Upper lobe of left lung (tissue), 6 donors: ENCODE results near the gene SRPK1. TPM values are rescaled to one million over a fixed set of nuclear protein-coding genes. Genes with fewer than 3 reads are reported as not detected.

Source experiments
- ATAC-seq, 2 donors: fragments of 200-7000 bp; cut with Tn5 transposase; one replicate each; pipeline ENCODE4 v1.9.1; 2022; ENCODE audit warnings: mild to moderate bottlenecking in 2 of 2, moderate library complexity in 2 of 2; ENCODE audit not compliant: low FRiP score in 2 of 2
- DNase-seq, 2 donors: peaks; one replicate each; pipeline ENCODE4 v3.0.0-alpha.2; 2019 to 2020
- H3K27ac ChIP-seq, 4 donors: fragments of 200-600 bp; sonication (generic); one replicate each; pipeline ENCODE4 v1.5.1; 2016 to 2019
- H3K27me3 ChIP-seq, 4 donors: fragments of 200-600 bp; sonication (generic); one replicate each; pipeline ENCODE4 v1.5.1; 2017 to 2019
- H3K36me3 ChIP-seq, 4 donors: fragments of 200-600 bp; sonication (generic); one replicate each; pipeline ENCODE4 v1.5.1; 2016 to 2019
- H3K4me1 ChIP-seq, 4 donors: fragments of 200-600 bp; sonication (generic); one replicate each; pipeline ENCODE4 v1.5.1; 2018 to 2019
- H3K4me3 ChIP-seq, 4 donors: fragments of 200-600 bp; sonication (generic); one replicate each; pipeline ENCODE4 v1.5.1; 2017 to 2019; ENCODE audit warnings: mild to moderate bottlenecking in 2 of 4, moderate library complexity in 1 of 4
- H3K9me3 ChIP-seq, 4 donors: fragments of 200-600 bp; sonication (generic); one replicate each; pipeline ENCODE4 v1.5.1; 2018 to 2019
- CTCF ChIP-seq, 6 experiments: fragments of 450-650 bp in 4 of 6; fragments of 200-600 bp in 2 of 6; sonication (generic) in 2 of 6; IDR thresholded peaks; one replicate each; pipeline ENCODE4 v1.5.1; 2016 to 2019; ENCODE audit warnings: antibody characterized with exemption in 6 of 6
- EP300 ChIP-seq, 4 donors: sonication (generic); formaldehyde crosslinking; IDR thresholded peaks; one replicate each; pipeline ENCODE4 v1.5.1; 2017; ENCODE audit warnings: antibody characterized with exemption in 4 of 4, control low read depth in 2 of 4
- POLR2A ChIP-seq, 4 donors: fragments of 450-650 bp; IDR thresholded peaks; one replicate each; pipeline ENCODE4 v1.5.1; 2016 to 2017; ENCODE audit warnings: antibody characterized with exemption in 4 of 4, mild to moderate bottlenecking in 2 of 4
- POLR2AphosphoS5 ChIP-seq, 2 donors: sonication (generic); formaldehyde crosslinking; IDR thresholded peaks; one replicate each; pipeline ENCODE4 v1.5.1; 2017; ENCODE audit warnings: antibody characterized with exemption in 2 of 2
- WGBS, 2 donors: methylation state at CpG; one replicate each; pipeline ENCODE4 v1.1.5; 2017 to 2018; 5-methylcytosine and 5-hydroxymethylcytosine counted together
- total RNA-seq, 6 donors: library from RNA; depleted of rRNA in 4 of 6; stranded (reverse); fragments of >200 nt in 4 of 6; gene quantifications; one replicate each; pipeline versions ENCODE4 v1.1.0 to v1.2.1, GENCODE V29; 2016 to 2021
- donor health status: DM: no; HTN: no; CAD: no; lungs with moderate emphysema.
- donor health status: DM: no; HTN: yes; CAD: no; lungs with severe emphysema.

Gene SRPK1
- total RNA-seq, 6 donors from 2014 or later, result 24.5 to 68.5 (median 42.7) TPM

DNA sequence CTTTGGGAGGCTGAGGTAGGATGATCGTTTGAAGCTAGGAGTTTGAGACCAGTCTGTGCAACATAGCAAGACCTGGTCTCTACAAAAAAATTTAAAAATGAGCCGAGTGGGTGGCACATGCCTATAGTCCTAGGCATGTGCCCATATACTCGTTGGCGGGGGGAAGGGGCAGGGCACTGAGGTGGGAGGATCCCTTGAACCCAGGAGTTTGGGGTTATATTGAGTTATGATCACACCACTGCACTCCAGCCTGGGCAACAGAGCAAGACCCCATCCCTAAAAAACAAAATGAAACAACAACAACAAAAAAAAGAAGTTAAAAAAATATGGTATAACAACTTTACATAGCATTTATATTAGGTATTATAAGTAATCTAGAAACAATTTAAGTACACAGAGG is 67.9 kb downstream of the SRPK1 start:
- DNase-seq, result no peak
- H3K9me3 ChIP-seq, result peaks cover 0 to 7% (median 0%) of the 10 kb centered on the region in 4 donors
- no peak for TF ChIP-seq POLR2AphosphoS5 (IDR thresholded peaks at IDR 0.05)
- no peak for TF ChIP-seq EP300 (IDR thresholded peaks at IDR 0.05)
- TF ChIP-seq CTCF (IDR thresholded peaks at IDR 0.05), result no peak
- TF ChIP-seq POLR2A (IDR thresholded peaks at IDR 0.05), result no peak
- H3K36me3 ChIP-seq, result peaks cover 0 to 52% (median 18%) of the 10 kb centered on the region in 4 donors
- ATAC-seq, result no peak
- no peaks in the 10 kb centered on the region for H3K27me3 ChIP-seq
- no peak overlapping the region for H3K27ac ChIP-seq
- no peak overlapping the region for H3K4me3 ChIP-seq
- 87 to 99% methylated on average over 4 of the region's 4 CpGs for WGBS, 2 donors
- no peaks in the 10 kb centered on the region for H3K4me1 ChIP-seq

GRCh38 chr6:35850208-35850607 is 70.7 kb downstream of the SRPK1 start:
- ATAC-seq (no peak), DNase-seq (no peak)
- Histone ChIP-seq H3K4me3 (no peak overlapping the region), H3K27me3 (no peaks in the 10 kb centered on the region), H3K9me3 (peaks cover 0 to 7% (median 0%) of the 10 kb centered on the region in 4 donors), H3K4me1 (no peaks in the 10 kb centered on the region), H3K36me3 (peaks cover 0 to 40% (median 8%) of the 10 kb centered on the region in 4 donors), H3K27ac (no peak overlapping the region)
- TF ChIP-seq CTCF (IDR thresholded peaks at IDR 0.05) (no peak), EP300 (IDR thresholded peaks at IDR 0.05) (no peak), POLR2A (IDR thresholded peaks at IDR 0.05) (no peak), POLR2AphosphoS5 (IDR thresholded peaks at IDR 0.05) (no peak)
- WGBS, 2 donors, result 44 to 54% methylated on average over 2 of the region's 2 CpGs

- Histone ChIP-seq H3K4me1 (no peaks in the 10 kb centered on the region), H3K9me3 (peaks cover 0 to 7% (median 0%) of the 10 kb centered on the region in 4 donors), H3K4me3 (no peak overlapping the region), H3K27me3 (no peaks in the 10 kb centered on the region), H3K36me3 (peaks cover 0 to 36% (median 0%) of the 10 kb centered on the region in 4 donors), H3K27ac (no peak overlapping the region)
- WGBS, 2 donors, result 89 to 94% methylated on average over 3 of the region's 3 CpGs
- no peak for DNase-seq
- no peak for ATAC-seq
- TF ChIP-seq POLR2A (IDR thresholded peaks at IDR 0.05) (no peak), EP300 (IDR thresholded peaks at IDR 0.05) (no peak), CTCF (IDR thresholded peaks at IDR 0.05) (no peak), POLR2AphosphoS5 (IDR thresholded peaks at IDR 0.05) (no peak)
Observed at GRCh38 chr6:35844290-35844689, 76.6 kb downstream of the SRPK1 start.

DNA sequence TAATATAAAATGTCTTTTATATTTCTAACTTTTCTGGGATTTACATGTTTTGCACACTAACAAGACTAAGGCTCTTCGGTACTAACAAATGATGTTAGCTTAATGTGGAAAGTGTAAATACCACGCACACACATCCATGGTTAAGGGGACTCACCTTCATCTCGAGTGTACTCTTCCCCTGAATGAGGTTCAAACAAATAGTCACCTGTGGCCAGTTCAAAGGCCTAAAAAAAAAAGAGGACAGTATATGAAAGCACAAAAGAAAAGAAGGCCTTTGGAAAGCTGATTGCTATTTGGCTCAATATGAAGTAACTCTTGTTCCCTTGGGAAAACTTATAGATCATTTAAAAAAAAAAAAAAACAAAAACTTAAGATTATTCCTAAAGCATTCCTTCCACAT is 78.5 kb downstream of the SRPK1 start:
- ATAC-seq, result no peak
- H3K4me3 ChIP-seq, result no peak overlapping the region
- no peak for DNase-seq
- H3K27ac ChIP-seq, result no peak overlapping the region
- H3K27me3 ChIP-seq, result no peaks in the 10 kb centered on the region
- 67 to 84% methylated on average over 3 of the region's 3 CpGs for WGBS, 2 donors
- H3K9me3 ChIP-seq, result no peaks in the 10 kb centered on the region
- no peaks in the 10 kb centered on the region for H3K4me1 ChIP-seq
- no peak for TF ChIP-seq CTCF (IDR thresholded peaks at IDR 0.05)
- TF ChIP-seq POLR2A (IDR thresholded peaks at IDR 0.05), result no peak
- TF ChIP-seq POLR2AphosphoS5 (IDR thresholded peaks at IDR 0.05), result no peak
- no peak for TF ChIP-seq EP300 (IDR thresholded peaks at IDR 0.05)
- peaks cover 0 to 53% (median 3%) of the 10 kb centered on the region in 4 donors for H3K36me3 ChIP-seq

DNA sequence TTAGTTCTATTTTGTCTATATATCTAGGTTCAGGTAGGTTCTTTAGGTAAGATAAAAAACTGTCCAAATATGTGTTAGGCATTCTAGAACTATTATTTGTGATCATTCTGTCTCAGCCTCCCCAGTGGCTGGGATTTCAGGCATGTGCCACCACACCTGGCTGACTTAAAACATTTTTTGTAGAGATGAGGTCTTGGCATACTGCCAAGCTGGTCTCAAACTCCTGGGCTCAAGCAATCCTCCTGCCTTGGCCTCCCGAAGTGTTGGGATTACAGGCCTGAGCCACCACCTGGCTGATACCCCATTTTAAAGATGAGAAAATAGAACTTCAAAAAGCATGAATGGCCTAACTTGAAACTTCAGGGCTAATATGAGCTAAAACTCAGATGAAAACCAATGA is 81.9 kb downstream of the SRPK1 start:
- no peaks in the 10 kb centered on the region for H3K9me3 ChIP-seq
- H3K4me1 ChIP-seq, result no peaks in the 10 kb centered on the region
- H3K36me3 ChIP-seq, result peaks cover 0 to 59% (median 12%) of the 10 kb centered on the region in 4 donors
- TF ChIP-seq POLR2AphosphoS5 (IDR thresholded peaks at IDR 0.05), result no peak
- H3K27me3 ChIP-seq, result no peaks in the 10 kb centered on the region
- ATAC-seq, result no peak
- H3K4me3 ChIP-seq, result no peak overlapping the region
- 88 to 100% methylated on average over 1 of the region's 1 CpG for WGBS, 2 donors
- DNase-seq, result no peak
- no peak overlapping the region for H3K27ac ChIP-seq
